Stimulated activated CD4-positive, alpha-beta T cell treated with anti-CD3 and anti-CD28 coated beads, Interleukin-12 subunit alpha, Interleukin-12 subunit beta, amount 100 ng/mL, for 24 hours (primary cell): ENCODE measurements around the gene AMER1.
A peak's percentile ranks its signal among the peaks of the same experiment; 100 is the strongest.
"Not testable (repeated sequence)": the region's sequence is repeated elsewhere in the genome, so short reads cannot be mapped to it uniquely, and the experiment has no call there.

Source experiments
- DNase-seq, 2 experiments: peaks; one replicate each; pipeline ENCODE4 v3.0.0-alpha.2; 2020; ENCODE audit warnings: low read depth in 2 of 2

Gene AMER1

DNA sequence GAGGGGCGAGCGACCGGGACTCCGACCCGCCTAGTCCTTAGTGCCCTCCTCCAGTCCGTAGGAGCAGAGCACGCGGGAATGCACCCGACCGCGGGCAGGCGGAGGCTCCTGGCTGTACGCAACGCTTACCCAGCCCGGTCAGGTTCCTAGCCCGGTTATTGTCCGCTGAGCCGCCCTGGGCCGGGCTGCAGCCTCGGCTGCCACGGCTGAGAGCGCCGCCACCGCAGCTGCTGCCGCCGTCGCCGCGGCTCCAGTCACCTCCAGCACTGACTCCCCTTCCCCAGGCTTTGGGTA, at the start of gene AMER1:
AMER1 (minus strand) TSS at position 268 of the 294 bp plus-strand sequence. CDS start 12,422 bp downstream, outside the sequence.
- peak in 1 of 2 experiments; percentile 5 for DNase-seq

DNA sequence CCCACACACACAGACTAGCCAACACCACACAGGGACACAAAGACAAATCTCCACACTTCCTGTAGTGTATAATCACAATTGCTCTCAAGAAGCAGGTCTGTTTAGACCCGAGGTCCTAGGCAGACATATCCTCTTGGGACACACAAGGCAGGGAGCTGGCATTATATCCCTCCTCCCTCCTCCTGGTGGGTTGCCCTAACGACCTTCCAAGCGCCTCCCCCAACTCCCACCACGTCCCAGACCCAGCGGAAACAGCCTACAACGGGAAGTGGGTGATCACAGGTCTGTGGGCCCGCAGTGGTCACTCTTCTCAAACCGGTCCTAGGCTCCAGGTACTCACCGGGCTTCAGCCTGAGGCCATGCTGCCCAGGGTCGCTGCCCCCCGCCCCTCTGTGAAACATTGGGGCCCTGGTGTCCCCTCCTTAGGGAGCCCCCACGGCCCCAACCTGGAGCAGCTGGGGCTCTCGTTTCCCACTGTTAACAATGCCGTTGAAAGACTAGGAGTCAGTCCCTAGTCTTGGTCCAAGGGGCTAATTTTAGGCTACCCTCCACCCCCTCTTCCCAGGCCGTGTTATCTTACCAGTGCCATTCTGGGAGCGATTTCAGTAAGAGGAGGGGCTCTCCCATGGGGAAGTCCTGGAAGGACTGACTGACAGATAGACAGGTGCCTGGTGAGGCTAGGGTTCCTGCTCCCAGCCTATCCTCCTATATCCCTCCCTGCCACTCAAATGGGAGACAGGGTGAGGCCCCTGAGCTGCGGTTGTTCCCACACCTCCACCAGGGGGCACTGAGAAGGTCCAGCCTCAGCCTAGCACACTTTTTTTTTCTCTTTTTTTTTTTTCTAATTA, 24.8 kb upstream of the AMER1 start, which contains the start of gene ASB12:
ASB12 (minus strand) TSS at position 485 of the 848 bp plus-strand sequence. CDS start 4,957 bp downstream, outside the sequence.
- no peak for DNase-seq

DNA sequence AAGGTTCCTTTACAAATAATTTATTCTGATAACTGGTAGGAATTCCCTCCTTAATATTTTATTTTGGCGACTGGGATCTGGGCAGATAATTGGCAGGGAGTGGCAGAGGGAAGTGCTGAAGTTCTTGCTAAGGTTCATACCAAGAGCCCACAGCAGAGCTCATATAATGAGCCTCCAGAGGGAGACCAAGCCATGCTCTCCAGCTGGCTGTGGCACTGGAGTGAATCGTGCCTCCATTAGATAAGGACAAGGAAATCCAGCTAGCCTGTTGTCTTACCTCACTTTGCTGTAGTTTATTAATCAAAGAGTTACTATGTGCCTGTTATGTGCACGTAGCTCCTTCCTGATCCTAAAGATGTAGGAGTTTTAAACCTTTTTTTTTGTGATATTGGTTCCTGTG, 23.6 kb upstream of the AMER1 start:
- no peak for DNase-seq

DNA sequence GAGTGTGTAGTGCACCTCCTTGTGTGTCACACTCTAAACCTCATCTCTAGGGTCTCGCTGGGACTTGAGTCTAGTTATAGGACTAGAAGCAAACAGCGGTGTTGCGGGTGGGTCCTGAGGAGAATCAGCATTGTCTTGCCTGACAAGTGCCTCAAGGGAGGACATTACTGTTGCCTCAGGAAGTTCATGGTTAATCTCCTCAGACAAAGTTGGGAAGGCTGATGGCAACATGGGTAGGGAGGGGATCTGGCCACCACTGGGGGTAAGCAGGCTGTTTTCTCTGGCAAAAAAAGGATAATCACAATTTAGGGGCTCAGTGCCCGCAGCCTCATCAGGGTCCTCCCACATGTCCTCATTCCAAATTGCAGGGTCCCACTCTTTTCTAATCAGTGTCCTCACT, 12.5 kb upstream of the AMER1 start:
- DNase-seq, result no peak

DNA sequence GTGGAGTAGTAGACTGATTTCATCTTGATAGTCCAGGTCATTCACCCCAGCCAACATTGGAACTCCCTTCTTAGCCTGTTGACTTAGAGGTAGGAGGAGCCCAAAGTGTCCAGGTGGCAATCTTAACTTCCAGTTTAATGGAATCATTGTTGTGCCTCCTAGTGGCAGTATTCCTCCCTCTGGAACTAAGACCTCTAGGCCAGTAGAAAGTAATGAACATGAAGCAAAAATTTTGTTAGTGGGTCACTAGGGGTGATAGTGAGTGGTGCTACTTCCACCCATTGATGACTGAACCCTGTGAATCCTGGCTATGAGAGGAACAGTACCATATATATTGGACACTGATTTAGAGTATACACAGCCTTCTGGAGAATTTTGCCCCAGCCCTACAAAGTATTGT, 8.5 kb upstream of the AMER1 start:
- not testable (repeated sequence) for DNase-seq

DNA sequence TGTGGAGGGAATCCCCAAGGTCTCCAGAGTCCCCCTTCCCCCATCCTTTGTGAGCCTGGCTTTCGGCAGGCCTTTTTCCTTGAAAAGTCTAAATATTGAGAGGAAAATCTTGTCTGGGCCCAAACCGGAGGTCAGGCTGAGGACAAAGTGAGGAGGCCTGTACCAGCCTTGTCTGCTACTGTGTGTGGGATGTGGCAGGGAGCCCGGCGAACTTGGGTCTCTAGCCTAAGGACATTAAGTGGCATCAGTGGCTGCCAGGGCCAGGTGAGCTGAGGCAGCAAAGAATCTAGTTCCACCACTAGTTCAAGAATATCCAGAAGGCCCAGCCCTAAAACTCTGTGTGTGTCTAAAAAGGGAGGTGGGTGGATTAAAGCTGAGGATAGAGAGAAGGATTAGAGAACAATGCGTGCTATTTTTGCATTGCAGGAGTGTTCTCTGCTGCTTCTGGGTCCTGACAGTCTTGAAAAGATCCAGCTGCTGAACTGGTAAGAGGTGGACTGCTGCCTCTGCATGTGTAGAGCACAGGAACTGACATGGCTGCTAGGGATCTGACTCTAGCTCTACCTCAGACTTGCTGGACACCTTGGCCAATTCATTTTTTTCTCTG, 1.2 kb upstream of the AMER1 start:
- no peak for DNase-seq

DNA sequence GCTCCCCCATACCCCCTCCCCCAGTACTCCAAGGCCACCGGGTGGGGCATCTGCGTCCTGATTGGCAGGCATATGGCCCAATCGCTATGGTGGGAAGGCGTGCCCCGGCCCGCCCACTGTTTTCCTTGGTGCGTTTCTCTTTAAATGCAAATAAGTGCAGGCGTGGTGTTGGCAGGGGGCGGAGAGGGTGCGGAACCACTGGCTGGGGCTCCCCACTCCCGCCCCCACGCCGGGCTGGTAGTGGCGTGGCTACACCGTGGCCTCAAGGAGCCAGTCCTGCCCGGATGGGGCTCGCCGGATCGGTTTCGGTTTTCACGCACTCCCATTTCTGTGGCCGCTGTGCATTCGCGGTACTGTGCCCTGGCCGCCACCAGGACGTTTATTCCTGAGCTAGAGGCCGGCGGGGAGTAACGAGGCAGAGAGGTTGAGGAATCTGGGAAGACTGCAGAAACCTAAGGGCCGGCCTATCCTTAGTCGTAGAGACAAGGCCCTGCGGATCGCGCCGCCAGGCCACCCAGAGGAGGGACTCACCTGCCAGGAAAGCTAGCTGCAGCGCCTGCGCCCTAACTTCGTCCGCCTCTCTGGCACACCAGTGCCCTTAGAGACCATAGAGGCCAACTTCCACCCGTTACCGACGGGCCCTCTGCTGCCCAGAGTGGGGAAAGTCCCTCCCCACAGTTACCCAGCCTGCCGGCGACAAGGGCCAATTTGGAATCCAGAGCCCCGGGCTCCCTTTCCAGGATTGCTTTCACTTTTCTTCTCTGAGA, 410 bp upstream of the AMER1 start:
- peak; percentile 73 to 77 for DNase-seq

DNA sequence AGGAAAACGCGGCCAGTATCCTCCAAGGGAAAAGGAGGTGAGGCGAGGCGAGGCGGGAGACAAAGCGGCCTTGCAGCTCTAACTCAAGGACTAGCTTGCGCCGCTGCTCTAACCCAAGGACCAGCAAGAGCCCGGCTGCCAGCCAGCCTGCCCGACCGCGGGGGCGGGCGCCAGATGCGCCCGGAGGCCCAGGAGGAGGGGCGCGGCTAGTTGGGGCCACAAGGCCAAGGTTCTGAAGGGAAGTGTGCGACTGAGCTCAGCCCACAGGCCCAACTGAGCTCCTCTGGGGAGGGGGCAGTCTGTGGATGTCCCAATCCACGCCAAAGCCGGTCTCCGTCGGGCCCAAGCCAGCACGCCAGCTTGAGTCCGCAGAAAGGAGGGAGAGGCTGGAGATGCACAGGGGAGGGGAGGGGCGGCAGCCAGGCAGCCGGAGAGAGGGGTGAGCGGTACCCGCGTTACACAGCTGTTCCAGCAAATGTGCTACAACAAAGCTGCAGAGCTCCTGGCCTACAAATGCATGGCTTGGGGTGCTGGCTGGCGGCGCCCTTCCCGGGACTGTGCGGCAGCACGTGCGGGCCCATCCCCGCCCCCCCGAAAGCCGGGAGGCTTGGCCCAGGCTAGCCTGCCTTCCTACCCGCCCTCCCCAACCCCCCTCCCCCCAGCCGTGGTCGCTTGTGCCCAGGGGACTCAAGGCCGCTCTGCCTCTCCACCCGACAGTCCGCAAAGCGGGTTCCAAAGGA, 637 bp downstream of the AMER1 start:
- peak in 1 of 2 experiments; percentile 1 for DNase-seq

DNA sequence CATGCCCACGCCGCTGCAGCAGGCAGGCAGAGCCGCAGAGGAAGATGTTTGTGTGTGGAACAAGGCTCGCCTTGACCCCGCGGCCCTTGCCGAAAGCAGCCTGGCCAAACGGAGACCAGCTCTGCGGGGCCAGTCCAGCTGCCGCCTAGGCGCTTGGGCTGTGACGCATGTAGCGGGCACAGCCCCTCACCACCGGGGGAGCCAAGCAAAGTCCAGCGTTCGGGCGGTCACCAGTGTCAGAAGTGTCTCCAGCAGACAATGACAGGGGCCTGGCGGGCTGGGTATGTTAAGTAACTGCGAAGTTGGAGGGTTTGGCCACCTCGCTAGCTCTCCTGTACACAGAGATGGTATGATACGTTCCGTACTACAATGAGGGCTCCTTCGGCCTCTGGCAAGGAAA, 1.3 kb downstream of the AMER1 start:
- DNase-seq, result no peak

DNA sequence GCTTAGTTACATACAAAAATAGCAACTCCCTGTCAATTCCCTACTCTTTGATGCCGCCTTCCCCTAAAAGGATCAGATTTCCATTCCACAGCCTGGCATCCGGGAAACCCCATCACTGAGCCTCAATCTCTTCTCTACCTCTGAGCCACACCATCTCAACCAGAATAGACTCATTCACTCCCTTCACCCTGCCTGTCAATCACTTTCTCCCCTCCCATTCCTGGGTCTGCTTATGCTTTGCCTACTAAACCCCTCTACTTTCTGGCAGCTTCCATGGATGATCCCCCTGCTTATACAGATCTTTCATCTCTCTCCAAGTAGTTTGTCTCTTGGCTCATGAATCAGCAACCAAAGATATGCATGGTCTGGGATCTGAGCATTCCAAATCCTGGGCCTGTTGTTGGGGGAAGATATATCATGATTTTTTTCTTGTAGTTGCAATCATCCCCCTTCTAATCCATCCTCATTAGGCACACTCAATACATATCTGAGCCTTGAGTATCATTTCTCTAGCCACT, 2.6 kb downstream of the AMER1 start:
- DNase-seq, result no peak

DNA sequence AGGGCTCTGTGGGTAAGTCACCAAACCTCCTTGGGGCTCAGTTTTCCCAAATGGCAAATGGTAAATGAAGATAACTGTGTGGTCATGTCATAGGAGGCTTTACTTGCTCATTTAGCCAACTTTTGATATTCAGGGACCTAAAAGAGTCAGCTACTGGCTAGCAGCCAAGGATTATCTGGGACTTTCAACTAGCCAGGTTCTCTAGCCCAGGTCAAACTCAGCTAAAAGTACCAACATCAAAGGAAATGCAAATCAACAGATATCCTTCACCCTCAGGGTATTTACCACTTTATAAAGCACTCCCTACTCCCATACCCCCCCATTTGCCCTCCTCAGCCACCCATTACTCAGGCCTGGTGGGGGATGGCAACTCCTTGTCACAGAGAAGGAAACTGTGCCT, 7.5 kb downstream of the AMER1 start:
- no peak for DNase-seq

DNA sequence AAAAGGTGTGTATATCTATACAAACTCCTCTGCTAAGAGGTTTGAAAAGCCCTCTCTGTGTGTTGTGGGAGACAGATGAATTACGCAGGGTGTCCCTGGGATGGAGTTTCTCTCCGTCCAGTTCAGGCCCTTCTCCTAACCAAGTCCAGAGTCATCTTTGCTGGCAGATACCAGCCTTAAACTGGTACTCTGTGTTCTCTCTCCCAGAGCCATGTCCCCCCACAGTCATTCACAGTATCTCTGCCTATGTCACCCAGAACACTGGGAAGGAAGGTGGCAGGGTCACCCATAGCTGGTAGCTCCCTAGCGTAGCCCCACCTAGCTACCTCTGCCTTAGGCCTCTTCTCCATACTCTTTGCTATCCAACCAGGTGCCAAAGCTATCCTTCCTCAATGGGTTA, 8.9 kb downstream of the AMER1 start:
- DNase-seq, result no peak

DNA sequence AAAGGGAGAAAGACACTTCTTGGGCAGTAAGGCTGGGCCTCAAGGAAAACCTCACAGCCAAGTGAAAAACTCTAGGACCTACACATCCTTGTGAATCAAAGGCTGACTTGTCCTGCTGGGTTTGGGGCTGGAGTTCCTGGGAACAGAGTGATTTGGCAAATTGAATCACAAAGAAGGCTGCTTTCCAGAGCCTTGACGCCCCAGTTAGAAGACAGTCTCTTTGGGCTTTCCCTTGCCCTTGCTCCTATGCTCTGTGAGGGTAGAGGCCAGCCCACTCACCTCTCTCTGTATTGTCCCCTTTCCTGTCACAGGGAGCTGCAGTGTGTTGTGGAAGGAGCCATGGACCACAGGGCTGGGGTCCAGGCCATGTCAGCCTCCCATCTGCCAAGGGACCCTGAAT, 9.6 kb downstream of the AMER1 start:
- no peak for DNase-seq

DNA sequence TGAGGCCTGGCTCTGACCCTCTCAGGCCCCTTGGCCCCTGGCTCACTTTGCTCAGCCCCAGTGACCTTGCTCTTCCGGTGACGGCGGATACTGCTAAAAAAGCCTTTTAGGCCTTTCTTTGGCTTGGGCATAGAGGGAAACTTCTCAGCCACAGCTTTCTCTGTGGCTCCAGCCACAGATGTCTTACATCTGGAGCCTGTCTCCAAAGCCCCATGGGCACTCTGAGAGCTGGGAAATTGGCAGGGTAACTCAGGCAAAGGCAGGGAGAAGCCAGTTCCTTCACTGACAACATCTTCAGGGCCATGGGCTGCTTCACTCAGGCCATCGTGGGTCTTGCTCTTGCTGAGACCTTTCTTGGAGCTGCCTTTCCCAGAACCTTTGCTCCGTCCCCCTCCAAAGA, 12.8 kb downstream of the AMER1 start:
- no peak for DNase-seq

DNA sequence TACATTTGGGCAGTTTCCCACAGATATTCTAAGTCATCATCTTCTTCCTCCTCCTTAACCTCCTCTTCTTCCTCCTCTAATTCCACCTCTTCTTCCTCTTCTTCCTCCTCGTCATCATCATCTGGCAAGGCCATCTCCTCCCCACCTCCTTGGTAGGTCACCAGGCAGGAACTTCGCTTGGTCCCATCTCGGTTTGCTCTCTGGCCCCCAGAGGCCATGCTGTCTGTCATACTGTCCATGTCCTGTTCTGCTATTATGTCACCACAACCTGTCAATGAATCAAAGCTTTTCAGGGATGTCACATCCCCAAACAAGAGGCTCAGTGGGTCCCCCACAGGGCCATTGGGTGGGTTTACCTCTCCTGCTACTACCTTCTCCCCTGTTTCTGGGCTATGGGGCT, 13.5 kb downstream of the AMER1 start:
- no peak for DNase-seq

DNA sequence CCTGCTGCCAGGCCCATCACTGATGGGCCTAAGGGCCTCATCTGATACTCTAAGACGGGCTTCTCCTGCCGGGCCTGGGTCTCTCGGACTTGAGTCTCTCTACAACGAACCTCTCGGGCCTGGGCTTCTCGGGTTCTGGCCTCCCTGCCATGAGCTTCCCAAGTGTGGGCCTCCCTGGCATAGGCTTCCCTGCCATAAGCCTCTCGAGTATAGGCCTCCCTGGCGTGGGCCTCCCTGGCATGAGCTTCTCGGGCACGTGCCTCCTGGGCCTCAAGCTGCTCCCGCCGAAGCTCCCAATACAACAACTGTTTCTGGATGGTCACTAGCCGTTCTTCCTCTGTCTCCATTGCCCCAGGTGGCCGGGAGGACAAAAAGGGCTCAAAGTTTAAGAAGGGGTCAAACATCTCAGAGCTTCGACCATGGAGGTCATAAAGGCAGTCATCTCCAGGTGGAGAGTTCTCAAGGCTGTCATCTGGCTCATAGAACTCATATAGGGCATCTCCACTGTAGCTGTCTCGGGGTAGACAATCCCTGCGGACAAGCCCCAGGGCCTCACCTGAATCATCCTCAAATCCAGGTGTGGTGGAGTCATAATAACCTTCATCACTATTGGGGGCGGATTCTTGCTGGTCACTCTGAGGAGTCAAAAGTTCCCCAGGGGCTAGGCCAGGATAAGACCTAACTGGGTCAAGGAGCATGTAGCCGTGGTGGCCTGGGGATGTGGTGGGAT, 14.1 kb downstream of the AMER1 start:
- no peak for DNase-seq

DNA sequence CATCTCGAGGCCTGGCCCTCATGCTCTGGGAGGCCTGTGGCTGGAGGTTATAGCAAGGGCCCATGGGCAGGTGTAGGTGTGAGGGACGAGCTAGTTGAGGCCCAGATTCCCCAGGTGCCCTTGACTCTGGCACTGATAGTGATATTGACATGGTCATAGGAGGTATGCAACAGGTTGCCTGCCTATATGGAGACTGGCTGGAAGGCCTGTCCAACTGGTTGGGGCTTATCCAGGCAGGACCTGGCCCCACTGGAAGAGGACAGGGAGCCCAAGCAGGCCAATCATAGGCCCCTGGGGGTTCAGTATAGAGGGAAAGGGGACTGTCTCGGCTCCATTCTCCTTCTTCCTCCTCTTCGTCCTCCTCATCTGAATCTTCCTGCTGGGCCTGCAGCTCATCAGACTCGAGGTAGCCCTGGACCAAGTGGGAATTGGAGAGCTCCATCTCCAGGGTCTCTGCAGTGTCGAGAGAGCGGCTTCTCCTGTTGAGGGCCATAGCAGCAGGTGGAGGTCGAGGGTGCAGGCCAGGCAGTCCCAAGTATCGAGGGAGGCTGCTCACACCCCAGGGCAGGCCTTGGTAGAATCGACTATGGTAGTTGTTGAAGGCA, 15.3 kb downstream of the AMER1 start:
- no peak for DNase-seq

DNA sequence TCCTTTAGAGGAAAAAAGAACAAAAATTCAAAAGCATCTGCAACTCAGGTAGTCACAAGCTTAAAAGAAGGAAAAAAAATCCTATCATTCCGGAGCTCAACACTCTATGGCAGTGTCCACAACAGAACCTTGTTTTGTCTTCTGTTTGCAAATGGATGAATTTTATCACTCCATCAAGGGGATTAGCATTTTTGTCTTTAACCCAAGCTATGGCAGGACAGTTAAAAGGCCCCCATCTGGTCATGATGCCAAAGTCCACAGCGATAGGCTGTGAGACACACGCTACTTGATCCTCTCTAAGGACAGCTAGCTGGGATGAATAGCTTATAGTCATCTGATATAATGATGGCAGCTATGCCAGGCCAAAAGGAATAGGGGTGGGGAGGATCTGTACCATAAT, 16.6 kb downstream of the AMER1 start:
- DNase-seq, result no peak

DNA sequence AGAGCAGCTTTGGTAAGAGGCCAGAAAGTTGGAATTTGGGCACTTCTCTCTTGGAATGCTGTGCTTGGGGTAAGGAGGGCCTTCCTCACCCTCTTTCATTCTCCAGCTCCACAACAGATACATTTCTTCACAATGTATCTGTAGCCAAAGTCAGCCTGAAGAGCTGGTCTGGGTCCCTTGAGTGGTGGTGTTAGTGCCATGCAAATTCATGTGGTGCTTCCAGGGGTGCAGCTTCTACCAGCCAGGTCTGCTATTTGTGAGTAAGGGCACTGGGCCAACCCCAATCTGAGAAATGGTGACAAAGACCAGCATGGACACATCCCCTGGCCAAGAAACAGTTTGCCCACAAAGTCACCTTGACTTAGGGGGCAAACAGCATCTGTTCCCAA, 17.8 kb downstream of the AMER1 start:
- no peak for DNase-seq

DNA sequence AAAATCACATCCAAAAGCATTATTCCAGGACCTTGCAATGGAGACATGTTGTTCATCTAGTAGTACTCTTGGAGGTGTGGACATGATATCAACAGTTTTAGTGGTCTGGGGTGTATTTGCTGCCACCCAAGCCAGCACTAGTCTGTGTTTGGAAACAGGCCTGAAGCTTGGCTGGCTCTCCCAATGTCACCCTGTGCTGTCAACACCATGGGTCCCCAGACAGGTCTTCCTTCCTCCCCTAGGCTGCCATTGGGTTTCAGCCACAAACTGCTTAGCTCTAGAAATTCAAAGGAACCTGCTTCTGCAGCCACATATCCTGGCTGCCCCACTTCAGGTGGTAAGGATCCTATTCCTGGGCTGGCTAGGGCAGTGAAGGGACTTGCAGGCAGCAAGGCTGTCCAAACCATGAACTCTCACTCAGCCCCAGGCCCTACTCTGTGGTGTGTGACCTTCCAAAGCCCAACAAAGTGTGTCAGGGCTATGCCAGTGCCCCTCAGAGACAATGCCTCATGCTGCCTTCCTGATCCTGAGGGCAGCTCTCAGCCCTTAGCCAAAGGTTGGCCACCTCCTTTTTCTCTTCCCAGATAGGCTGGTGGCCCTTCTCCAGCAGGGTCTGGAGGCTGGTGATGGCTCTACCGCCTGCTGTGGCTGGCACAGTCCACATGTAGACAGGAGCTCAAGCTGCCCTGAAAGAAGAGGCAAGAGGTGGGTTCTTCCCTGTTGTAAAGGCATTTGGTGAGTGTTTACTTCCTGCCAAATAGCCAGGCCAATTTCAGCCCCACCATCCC, 18.3 kb downstream of the AMER1 start:
- no peak for DNase-seq
